Gastrocnemius medialis (tissue), 4 donors: ENCODE results near the gene CACYBP.

ENCODE experiments used
- POLR2A ChIP-seq, 2 donors: fragments of 450-650 bp; IDR thresholded peaks; one replicate each; pipeline ENCODE4 v1.6.1; 2017; ENCODE audit warnings: antibody characterized with exemption in 2 of 2, mild to moderate bottlenecking in 2 of 2, moderate library complexity in 2 of 2
- TF ChIP-seq, protein P1 (sequence below), 5 experiments: fragments of 450-650 bp in 3 of 5; fragments of 200-600 bp in 2 of 5; sonication (generic) in 2 of 5; IDR thresholded peaks in 4 of 5; conservative IDR thresholded peaks in 1 of 5; 1 replicate in 4 of 5; 2 replicates in 1 of 5; pipeline ENCODE4 v1.5.1; 2016 to 2019; ENCODE audit warnings: antibody characterized with exemption in 5 of 5, mild to moderate bottlenecking in 3 of 5, moderate library complexity in 3 of 5

DNA sequence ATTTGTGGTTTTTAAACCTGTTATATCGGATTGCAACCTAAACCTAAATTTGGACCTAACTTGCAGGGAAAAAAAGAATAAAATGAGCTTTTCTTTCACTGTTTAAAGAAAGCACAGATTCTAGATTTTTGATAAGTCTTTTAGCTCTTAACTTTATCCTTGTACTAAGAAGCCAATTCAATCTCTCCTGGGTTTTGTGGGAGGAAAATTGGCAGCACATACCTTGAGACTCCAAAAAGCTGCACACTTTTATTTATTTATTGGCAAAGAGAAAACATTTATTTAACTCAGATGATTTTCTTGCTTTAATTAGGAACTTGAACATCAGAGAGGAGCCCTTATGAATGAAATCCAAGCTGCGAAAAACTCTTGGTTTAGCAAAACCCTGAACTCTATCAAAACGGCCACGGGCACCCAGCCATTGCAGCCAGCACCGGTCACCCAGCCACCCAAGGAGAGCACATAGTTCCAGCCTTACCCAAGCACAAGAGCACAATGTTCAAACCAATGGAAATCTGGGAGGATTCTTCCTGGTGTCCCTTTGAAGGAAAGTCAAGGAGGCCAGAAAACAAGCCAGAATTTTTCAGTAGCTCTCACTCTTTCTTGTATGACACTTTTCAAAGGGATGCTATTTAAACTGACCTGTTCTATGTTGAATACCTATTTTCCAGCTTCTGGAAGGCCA lies 10.1 kb upstream of the CACYBP start:
- TF ChIP-seq, protein P1, sequence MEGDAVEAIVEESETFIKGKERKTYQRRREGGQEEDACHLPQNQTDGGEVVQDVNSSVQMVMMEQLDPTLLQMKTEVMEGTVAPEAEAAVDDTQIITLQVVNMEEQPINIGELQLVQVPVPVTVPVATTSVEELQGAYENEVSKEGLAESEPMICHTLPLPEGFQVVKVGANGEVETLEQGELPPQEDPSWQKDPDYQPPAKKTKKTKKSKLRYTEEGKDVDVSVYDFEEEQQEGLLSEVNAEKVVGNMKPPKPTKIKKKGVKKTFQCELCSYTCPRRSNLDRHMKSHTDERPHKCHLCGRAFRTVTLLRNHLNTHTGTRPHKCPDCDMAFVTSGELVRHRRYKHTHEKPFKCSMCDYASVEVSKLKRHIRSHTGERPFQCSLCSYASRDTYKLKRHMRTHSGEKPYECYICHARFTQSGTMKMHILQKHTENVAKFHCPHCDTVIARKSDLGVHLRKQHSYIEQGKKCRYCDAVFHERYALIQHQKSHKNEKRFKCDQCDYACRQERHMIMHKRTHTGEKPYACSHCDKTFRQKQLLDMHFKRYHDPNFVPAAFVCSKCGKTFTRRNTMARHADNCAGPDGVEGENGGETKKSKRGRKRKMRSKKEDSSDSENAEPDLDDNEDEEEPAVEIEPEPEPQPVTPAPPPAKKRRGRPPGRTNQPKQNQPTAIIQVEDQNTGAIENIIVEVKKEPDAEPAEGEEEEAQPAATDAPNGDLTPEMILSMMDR (IDR thresholded peaks at IDR 0.05 in 4 of 5, conservative IDR thresholded peaks at IDR 0.05 in 1 of 5) = no peak
- no peak for TF ChIP-seq POLR2A (IDR thresholded peaks at IDR 0.05)
